Hepatocyte (in vitro differentiated cells): Measurements from ENCODE around the gene ZNF675. TPM values are rescaled to one million over a fixed set of nuclear protein-coding genes. Genes with fewer than 3 reads are reported as not detected.
"Not testable (repeated sequence)": the region's sequence is repeated elsewhere in the genome, so short reads cannot be mapped to it uniquely, and the experiment has no call there.

Experiments used
- DNase-seq: peaks from one replicate; pipeline ENCODE4 v3.0.0-alpha.2; 2016; ENCODE audit warnings: low spot score
- H2AFZ ChIP-seq: fragments of 200-600 bp; sonication (generic); 2 replicates; pipeline ENCODE4 v1.6.0; 2016; ENCODE audit warnings: antibody characterized with exemption, mild to moderate bottlenecking
- H3K27ac ChIP-seq: fragments of 200-600 bp; sonication (generic); 2 replicates; pipeline ENCODE4 v1.5.1; 2016; ENCODE audit warnings: mild to moderate bottlenecking
- H3K27me3 ChIP-seq: fragments of 200-600 bp; sonication (generic); 2 replicates; pipeline ENCODE4 v1.6.1; 2016
- H3K36me3 ChIP-seq: fragments of 200-600 bp; sonication (generic); replicated peaks from 2 replicates; pipeline ENCODE4 v1.5.1; 2016; ENCODE audit warnings: low read depth; ENCODE audit not compliant: insufficient read depth
- H3K4me1 ChIP-seq: fragments of 200-600 bp; sonication (generic); 2 replicates; pipeline ENCODE4 v1.5.1; 2016; ENCODE audit warnings: mild to moderate bottlenecking, moderate library complexity; ENCODE audit not compliant: insufficient read depth
- H3K4me2 ChIP-seq: fragments of 200-600 bp; sonication (generic); 2 replicates; pipeline ENCODE4 v1.6.0; 2016
- H3K4me3 ChIP-seq: fragments of 200-600 bp; sonication (generic); 2 replicates; pipeline ENCODE4 v1.5.1; 2016; ENCODE audit warnings: mild to moderate bottlenecking
- H3K79me2 ChIP-seq: fragments of 200-600 bp; sonication (generic); 2 replicates; pipeline ENCODE4 v1.6.0; 2017; ENCODE audit warnings: mild to moderate bottlenecking
- H3K9me2 ChIP-seq: fragments of 200-600 bp; sonication (generic); replicated peaks from 2 replicates; pipeline ENCODE4 v1.6.0; 2017; ENCODE audit warnings: mild to moderate bottlenecking; ENCODE audit not compliant: insufficient read depth
- H3K9me3 ChIP-seq: fragments of 200-600 bp; sonication (generic); 2 replicates; pipeline ENCODE4 v1.5.1; 2016; ENCODE audit warnings: low read depth, mild to moderate bottlenecking
- H4K20me1 ChIP-seq: fragments of 200-600 bp; sonication (generic); 2 replicates; pipeline ENCODE4 v1.6.0; 2016; ENCODE audit warnings: mild to moderate bottlenecking; ENCODE audit not compliant: insufficient read depth, poor library complexity, severe bottlenecking
- CTCF ChIP-seq: fragments of 200-600 bp; sonication (generic); IDR thresholded peaks from 2 replicates; pipeline ENCODE4 v1.5.1; 2016; ENCODE audit warnings: antibody characterized with exemption, mild to moderate bottlenecking; ENCODE audit not compliant: poor library complexity
- EZH2 ChIP-seq: fragments of 200-600 bp; sonication (generic); IDR thresholded peaks from 2 replicates; pipeline ENCODE4 v1.6.1; 2016; ENCODE audit warnings: antibody characterized with exemption, mild to moderate bottlenecking, borderline replicate concordance
- EZH2phosphoT487 ChIP-seq: fragments of 200-600 bp; sonication (generic); IDR thresholded peaks from one replicate; pipeline ENCODE4 v1.6.1; 2018; ENCODE audit warnings: antibody characterized with exemption, mild to moderate bottlenecking, low read depth, moderate library complexity; ENCODE audit not compliant: unreplicated experiment, severe bottlenecking
- WGBS: methylation state at CpG from one replicate; pipeline ENCODE4 v1.1.6; 2016; ENCODE audit warnings: low lambda C conversion rate; ENCODE audit errors: missing lambda C conversion rate; 5-methylcytosine and 5-hydroxymethylcytosine counted together
- polyA plus RNA-seq: library from polyadenylated mRNA; unstranded; fragments of >200 nt; fragmentation: Nextera tagmentation; extraction: Ambion mirVana; gene quantifications from 2 replicates; pipeline ENCODE4 v1.2.1, GENCODE V29; 2016
- total RNA-seq: library from RNA; depleted of rRNA; stranded (reverse); fragments of >200 nt; gene quantifications from 2 replicates; pipeline ENCODE4 v1.2.3, GENCODE V29; 2014

The ZNF675 gene
- total and polyA plus RNA-seq, 2 experiments from 2014 or later = 8.3 to 16.7 TPM

- H3K27me3 ChIP-seq = no peaks in the 10 kb centered on the region
- 39% methylated on average over 3 of the region's 3 CpGs for WGBS
- no peak for DNase-seq
- no peak overlapping the region for H2AFZ ChIP-seq
- H3K9me2 ChIP-seq = no peaks in the 10 kb centered on the region
- peaks cover 8% of the 10 kb centered on the region for H3K36me3 ChIP-seq
- no peak overlapping the region for H3K4me3 ChIP-seq
- H3K9me3 ChIP-seq = peaks cover 17% of the 10 kb centered on the region
- no peak overlapping the region for H3K27ac ChIP-seq
- H4K20me1 ChIP-seq = no peaks in the 10 kb centered on the region
- H3K79me2 ChIP-seq = peaks cover 47% of the 10 kb centered on the region
- H3K4me2 ChIP-seq = no peak overlapping the region
- no peaks in the 10 kb centered on the region for H3K4me1 ChIP-seq
- TF ChIP-seq CTCF (no peak), EZH2phosphoT487 (no peak), EZH2 (no peak)
Observed at GRCh38 chr19:23665651-23666410, 21.2 kb downstream of the ZNF675 start.

- not testable (repeated sequence) for H3K9me2 ChIP-seq, H3K79me2 ChIP-seq, DNase-seq, H4K20me1 ChIP-seq, H3K4me3 ChIP-seq, H3K27me3 ChIP-seq, H3K27ac ChIP-seq, H2AFZ ChIP-seq, H3K4me2 ChIP-seq, H3K4me1 ChIP-seq
- 30% methylated on average over 3 of the region's 3 CpGs for WGBS
- Histone ChIP-seq H3K36me3 (peaks cover 18% of the 10 kb centered on the region), H3K9me3 (peaks cover 33% of the 10 kb centered on the region)
Observed at GRCh38 chr19:23649817-23650216, 37.2 kb downstream of the ZNF675 start.

Other genes starting within 250 kb of the ZNF675 start
- gene ZNF681, start 71.7 kb upstream of the ZNF675 start, total RNA-seq = 4.4 and 5.9 TPM in 2 replicates
- gene ZNF681, start 71.7 kb upstream of the ZNF675 start, polyA plus RNA-seq = 0.74 and 0.78 TPM in 2 replicates
- not detected in 2 replicates for gene ZNF726, start 227.7 kb upstream of the ZNF675 start, total RNA-seq
- gene ZNF726, start 227.7 kb upstream of the ZNF675 start, polyA plus RNA-seq = not detected in 2 replicates